ENCODE measurements around the gene HNRNPF. TPM values are rescaled to one million over a fixed set of nuclear protein-coding genes. Genes with fewer than 3 reads are reported as not detected.

HNRNPF gene
- total RNA-seq, 6 experiments from 2014 or later: 106 to 160 (median 121) TPM

GRCh38 chr10:43403911-43404703 lies 4.9 kb downstream of the HNRNPF start:
- DNase-seq (no peak), ATAC-seq (no peak)
- Histone ChIP-seq H3K36me3 (no peaks in the 10 kb centered on the region), H3K4me1 (peaks cover 0 to 74% (median 34%) of the 10 kb centered on the region in 4 donors), H3K27ac (no peak overlapping the region), H3K27me3 (no peaks in the 10 kb centered on the region), H3K9me3 (peaks cover 0 to 2% (median 0%) of the 10 kb centered on the region in 4 donors), H3K4me3 (no peak overlapping the region)
- intact Hi-C loops (cut with DNase I): no loop called here
- 61% methylated on average over 11 of the region's 14 CpGs for WGBS (ENCODE audit: insufficient coverage, low coverage, low lambda C conversion rate, missing lambda C conversion rate)
- no peak for TF ChIP-seq POLR2A (IDR thresholded peaks at IDR 0.05)
- no peak for TF ChIP-seq CTCF (IDR thresholded peaks at IDR 0.05)

DNA sequence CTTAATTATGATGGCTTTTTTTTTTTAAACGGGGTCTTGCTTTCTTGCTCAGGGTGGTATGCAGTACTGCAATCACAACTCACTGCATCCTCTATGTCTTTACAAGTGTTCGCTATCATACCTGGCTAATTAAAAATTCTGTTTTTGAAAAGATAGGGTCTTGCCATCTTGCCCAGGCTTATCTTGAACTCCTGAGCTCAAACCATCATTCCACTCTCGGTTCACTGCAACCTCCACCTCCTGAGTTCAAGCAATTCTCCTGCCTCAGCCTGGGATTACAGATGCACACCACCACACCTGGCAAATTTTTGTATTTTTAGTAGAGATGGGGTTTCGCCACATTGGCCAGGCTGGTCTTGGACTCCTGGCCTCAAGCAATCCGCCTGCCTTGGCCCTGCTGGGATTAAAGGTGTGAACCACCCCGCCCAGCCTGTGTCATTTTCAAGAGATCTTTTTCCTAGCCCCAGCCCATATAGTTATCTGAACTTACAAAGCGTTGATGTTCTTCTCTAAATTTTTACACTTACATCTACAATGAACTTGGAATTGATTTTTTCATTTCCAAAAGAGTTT lies 6.0 kb downstream of the HNRNPF start:
- Histone ChIP-seq H3K27ac (no peak overlapping the region), H3K36me3 (no peaks in the 10 kb centered on the region), H3K27me3 (no peaks in the 10 kb centered on the region), H3K4me3 (no peak overlapping the region), H3K9me3 (no peaks in the 10 kb centered on the region), H3K4me1 (peaks cover 0 to 86% (median 40%) of the 10 kb centered on the region in 4 donors)
- intact Hi-C loops (cut with DNase I): no loop called here
- WGBS (ENCODE audit: insufficient coverage, low coverage, low lambda C conversion rate, missing lambda C conversion rate): 69% methylated on average over 7 of the region's 7 CpGs
- TF ChIP-seq POLR2A (IDR thresholded peaks at IDR 0.05) (no peak), CTCF (IDR thresholded peaks at IDR 0.05) (no peak)
- DNase-seq (no peak), ATAC-seq (no peak)

DNA sequence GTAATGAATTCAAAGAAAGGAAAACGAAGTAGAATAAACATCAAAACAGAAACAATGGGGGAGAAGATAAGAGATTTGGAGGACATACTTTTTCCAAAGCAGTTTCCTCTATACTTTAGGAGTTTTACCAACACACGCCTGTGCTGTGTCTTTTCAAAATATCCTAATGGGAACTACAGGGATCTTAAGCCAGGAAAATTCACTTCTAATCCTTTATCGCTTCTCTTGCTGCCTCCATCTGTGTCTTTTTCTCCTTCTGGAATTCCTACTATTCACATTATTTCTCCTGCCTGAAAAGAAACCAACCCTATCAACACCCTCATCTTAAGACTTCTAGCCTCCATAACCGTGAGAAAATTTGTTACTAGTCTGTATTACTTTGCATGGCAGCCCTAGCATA lies 6.8 kb downstream of the HNRNPF start:
- H3K4me3 ChIP-seq: no peak overlapping the region
- H3K9me3 ChIP-seq: no peaks in the 10 kb centered on the region
- no peak for TF ChIP-seq POLR2A (IDR thresholded peaks at IDR 0.05)
- 31% methylated on average over 4 of the region's 4 CpGs for WGBS (ENCODE audit: insufficient coverage, low coverage, low lambda C conversion rate, missing lambda C conversion rate)
- peaks cover 0 to 92% (median 42%) of the 10 kb centered on the region in 4 donors for H3K4me1 ChIP-seq
- no peaks in the 10 kb centered on the region for H3K36me3 ChIP-seq
- ATAC-seq: no peak
- H3K27ac ChIP-seq: no peak overlapping the region
- H3K27me3 ChIP-seq: no peaks in the 10 kb centered on the region
- no peak for DNase-seq
- intact Hi-C loops (cut with DNase I): no loop called here

DNA sequence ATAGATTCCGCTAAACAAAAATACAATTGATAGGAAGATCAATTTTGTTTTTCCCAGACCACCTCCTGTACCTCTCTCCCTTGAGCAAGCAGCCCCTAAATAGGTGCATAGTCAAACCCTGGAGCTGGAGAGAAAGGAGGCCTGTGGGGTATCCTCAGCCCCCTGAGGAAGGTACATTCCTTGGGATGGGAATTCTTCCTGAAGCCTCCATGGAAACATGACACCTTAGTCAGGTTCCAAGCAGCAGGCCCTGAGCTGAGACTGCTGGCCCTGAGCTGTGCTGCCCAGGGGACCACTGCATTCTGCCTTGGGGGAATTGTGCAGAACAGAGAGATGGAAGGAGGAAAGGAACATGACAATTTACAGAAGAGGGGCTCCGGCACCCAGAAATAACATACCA lies 7.4 kb downstream of the HNRNPF start:
- DNase-seq (no peak), ATAC-seq (no peak)
- Histone ChIP-seq H3K36me3 (no peaks in the 10 kb centered on the region), H3K27me3 (no peaks in the 10 kb centered on the region), H3K4me3 (no peak overlapping the region), H3K9me3 (no peaks in the 10 kb centered on the region), H3K27ac (no peak overlapping the region), H3K4me1 (peaks cover 0 to 92% (median 42%) of the 10 kb centered on the region in 4 donors)
- intact Hi-C loops (cut with DNase I): no loop called here
- 55% methylated on average over 2 of the region's 2 CpGs for WGBS (ENCODE audit: insufficient coverage, low coverage, low lambda C conversion rate, missing lambda C conversion rate)
- TF ChIP-seq CTCF (IDR thresholded peaks at IDR 0.05): no peak
- TF ChIP-seq POLR2A (IDR thresholded peaks at IDR 0.05): no peak
